K562 (cell line): Measurements from ENCODE around the gene SUSD3. TPM values are rescaled to one million over a fixed set of nuclear protein-coding genes. Genes with fewer than 3 reads are reported as not detected.

Experiments used
- ATAC-seq: fragments of 200-7000 bp; cut with Tn5 transposase; 3 replicates; pipeline ENCODE4 v1.9.1; 2020; ENCODE audit warnings: moderate library complexity
- BruUV-seq: library from RNA; stranded (reverse); fragments of 400-500 nt; replicated peaks from 2 replicates; lab custom pipeline; 2021; lab: Mats Ljungman, UMichigan
- CTCF ChIA-PET: fragments of 300-600 bp; formaldehyde crosslinking; extraction: SDS; loops from one replicate; lab custom pipeline; 2021; ENCODE audit warnings: low intra/inter-chr PET ratio; lab: Yijun Ruan, JAX
- POLR2A ChIA-PET: fragments of 300-600, 350-650 bp; sonication (Branson Sonifier 250); formaldehyde crosslinking; extraction: SDS; loops from one replicate; lab custom pipeline; 2021; ENCODE audit warnings: antibody characterized with exemption, inconsistent platforms; lab: Yijun Ruan, JAX
- DNase-seq, 4 experiments: peaks; one replicate each; pipeline versions ENCODE4 v3.0.0 to v3.0.0-alpha.2; 2011 to 2018; ENCODE audit warnings: low spot score in 3 of 4, mixed read lengths in 3 of 4; ENCODE audit errors: extremely low read depth in 1 of 4
- FAIRE-seq: peaks from 2 replicates; lab custom pipeline; 2011; peaks lifted over from hg19 to GRCh38; lab: Jason Lieb, UNC
- H2AFZ ChIP-seq: 2 replicates; pipeline ENCODE4 v1.6.0; 2011; ENCODE audit warnings: low read depth, low read length, control low read depth, inconsistent platforms
- H3K27ac ChIP-seq: fragments of 200-600 bp; 3 replicates; pipeline ENCODE4 v1.8.0; 2011; ENCODE audit warnings: low read depth, mild to moderate bottlenecking, control low read depth, inconsistent platforms, low read length, moderate library complexity, mixed read lengths; ENCODE audit errors: extremely low read depth
- H3K27me3 ChIP-seq, 2 experiments: fragments of 300-600 bp in 1 of 2; 2 replicates in 1 of 2; 3 replicates in 1 of 2; pipeline versions ENCODE4 v1.6.0 to v1.8.0; 2011; ENCODE audit warnings: inconsistent platforms in 2 of 2, low read length in 2 of 2, mild to moderate bottlenecking in 1 of 2, mixed read lengths in 1 of 2, moderate library complexity in 1 of 2; ENCODE audit not compliant: control insufficient read depth in 2 of 2, insufficient read depth in 2 of 2
- H3K36me3 ChIP-seq: fragments of 300-600 bp; 3 replicates; pipeline ENCODE4 v1.8.0; 2011; ENCODE audit warnings: mild to moderate bottlenecking, low read length, inconsistent platforms; ENCODE audit not compliant: control insufficient read depth, insufficient read depth
- H3K4me1 ChIP-seq, 2 experiments: fragments of 200-600 bp in 1 of 2; replicated peaks in 1 of 2; 2 replicates in 1 of 2; 3 replicates in 1 of 2; pipeline versions ENCODE4 v1.5.1 to v1.8.0; 2011; ENCODE audit warnings: inconsistent platforms in 2 of 2, low read length in 2 of 2, mild to moderate bottlenecking in 1 of 2, mixed read lengths in 1 of 2, moderate library complexity in 1 of 2; ENCODE audit not compliant: control insufficient read depth in 2 of 2, insufficient read depth in 2 of 2
- H3K4me2 ChIP-seq: 2 replicates; pipeline ENCODE4 v1.6.1; 2011; ENCODE audit warnings: low read length, control low read depth, inconsistent platforms, mixed read lengths; ENCODE audit not compliant: insufficient read depth
- H3K4me3 ChIP-seq: fragments of 200-600 bp; sonication (generic), shearing (Covaris generic); 2 replicates; pipeline ENCODE4 v1.5.1; 2016; ENCODE audit warnings: control low read depth, inconsistent platforms
- H3K79me2 ChIP-seq: fragments of 200-600 bp; 3 replicates; pipeline ENCODE4 v1.8.0; 2011; ENCODE audit warnings: low read length, inconsistent platforms; ENCODE audit not compliant: control insufficient read depth, insufficient read depth
- H3K9ac ChIP-seq, 2 experiments: 2 replicates each; pipeline versions ENCODE4 v1.6.0 to v1.6.1; 2011; ENCODE audit warnings: low read depth in 2 of 2, low read length in 2 of 2, control low read depth in 1 of 2, inconsistent platforms in 1 of 2, mild to moderate bottlenecking in 1 of 2, mixed read lengths in 1 of 2; ENCODE audit not compliant: insufficient read depth in 1 of 2
- H3K9me1 ChIP-seq: one replicate; pipeline ENCODE4 v1.6.0; 2011; ENCODE audit warnings: inconsistent platforms, mild to moderate bottlenecking, low read length, moderate library complexity; ENCODE audit not compliant: control insufficient read depth, insufficient read depth
- H3K9me3 ChIP-seq: replicated peaks from 2 replicates; pipeline ENCODE4 v1.5.1; 2011; ENCODE audit warnings: low read depth, low read length, inconsistent platforms; ENCODE audit not compliant: control insufficient read depth, insufficient read depth
- H4K20me1 ChIP-seq: replicated peaks from 2 replicates; pipeline ENCODE4 v1.6.1; 2011; ENCODE audit warnings: low read length, inconsistent platforms, mixed read lengths; ENCODE audit not compliant: control insufficient read depth, insufficient read depth
- CBX3 ChIP-seq, 2 experiments: IDR thresholded peaks; 1 replicate in 1 of 2; 2 replicates in 1 of 2; pipeline ENCODE4 v1.6.1; 2012; ENCODE audit warnings: inconsistent platforms in 2 of 2, low read length in 2 of 2, borderline replicate concordance in 1 of 2, control low read depth in 1 of 2
- MECOM ChIP-seq: fragments of 250-450 bp; sonication (Bioruptor Pico); IDR thresholded peaks from 2 replicates; pipeline ENCODE4 v1.8.0; 2022; ENCODE audit warnings: inconsistent platforms
- RB1 ChIP-seq: fragments of 450-650 bp; IDR thresholded peaks from 2 replicates; pipeline ENCODE4 v1.6.1; 2017; ENCODE audit warnings: low read depth, mild to moderate bottlenecking
- TCFL5 ChIP-seq: fragments of 250-450 bp; sonication (Bioruptor Pico); conservative IDR thresholded peaks from 2 replicates; pipeline ENCODE4 v1.6.1; 2021; ENCODE audit warnings: mild to moderate bottlenecking, moderate library complexity, matching md5 sums
- YY1 ChIP-seq, 3 experiments: IDR thresholded peaks; 2 replicates each; pipeline ENCODE4 v1.6.1; 2011; ENCODE audit warnings: low read length in 2 of 3, mild to moderate bottlenecking in 2 of 3, moderate library complexity in 2 of 3, borderline replicate concordance in 1 of 3, control low read depth in 1 of 3, low read depth in 1 of 3; ENCODE audit not compliant: insufficient read depth in 3 of 3, insufficient replicate concordance in 2 of 3, control insufficient read depth in 1 of 3, insufficient read length in 1 of 3; ENCODE audit errors: extremely low read depth in 1 of 3
- ZC3H8 ChIP-seq: fragments of 450-650 bp; IDR thresholded peaks from 2 replicates; pipeline ENCODE4 v1.6.1; 2017
- ZNF165 ChIP-seq: fragments of 250-450 bp; sonication (Bioruptor Pico); IDR thresholded peaks from 2 replicates; pipeline ENCODE4 v1.4.0; 2020; ENCODE audit warnings: borderline replicate concordance
- WGBS: fragments of 100-300 bp; shearing (Covaris generic); methylation state at CpG from one replicate; pipeline ENCODE4 v1.1.6; 2016; ENCODE audit warnings: low coverage, mixed read lengths; ENCODE audit not compliant: insufficient coverage; ENCODE audit errors: missing lambda C conversion rate; 5-methylcytosine and 5-hydroxymethylcytosine counted together
- in situ Hi-C: fragments of 300-500 bp; cut with MboI; formaldehyde crosslinking; loops from 4 replicates; pipeline ENCODE4 v1.15.0; 2018; ENCODE audit warnings: inconsistent platforms, mixed read lengths
- intact Hi-C: fragments of 100-400 bp; cut with micrococcal nuclease; formaldehyde crosslinking; loops from 2 replicates; pipeline ENCODE4 v1.14.2; 2022
- polyA plus RNA-seq, 8 experiments: library from polyadenylated mRNA; depleted of rRNA in 4 of 8; stranded (reverse) in 5 of 8; unstranded in 3 of 8; fragments of >200 nt; fragmentation: Nextera tagmentation in 2 of 8; fragmentation: Illumina TruSeq in 1 of 8; extraction: Ambion mirVana in 2 of 8; extraction: Trizol in 1 of 8; gene quantifications; 2 replicates each; pipeline versions ENCODE4 v1.2.1 to v1.2.3, GENCODE V29; 2011 to 2014; ENCODE audit warnings: inconsistent platforms in 1 of 8, missing spikeins in 1 of 8
- total RNA-seq, 7 experiments: library from RNA; depleted of rRNA in 6 of 7; stranded (reverse); fragments of >200 nt in 6 of 7; fragmentation: Illumina TruSeq in 2 of 7; extraction: Trizol in 2 of 7; gene quantifications; 2 replicates each; pipeline versions ENCODE4 v1.2.1 to v1.2.3, GENCODE V29; 2011 to 2021; ENCODE audit warnings: low replicate concordance in 1 of 7
- TF ChIP-seq, protein P1 (sequence below), 3 experiments: fragments of 200-800 bp in 1 of 3; sonication (Bioruptor generic) in 1 of 3; sonication (generic) in 1 of 3; formaldehyde crosslinking in 1 of 3; IDR thresholded peaks; 2 replicates each; pipeline versions ENCODE4 v1.6.1 to v1.8.0; 2016 to 2022; ENCODE audit warnings: mild to moderate bottlenecking in 2 of 3, missing compliant biosample characterization in 2 of 3, missing genetic modification characterization in 2 of 3, missing genetic modification reagents in 1 of 3

SUSD3 gene
- total and polyA plus RNA-seq, 9 of the 15 experiments (the other 6 are each of a cell fraction or from before 2014, with no cell fraction given), result 1.3 to 21.7 (median 11.4) TPM

DNA sequence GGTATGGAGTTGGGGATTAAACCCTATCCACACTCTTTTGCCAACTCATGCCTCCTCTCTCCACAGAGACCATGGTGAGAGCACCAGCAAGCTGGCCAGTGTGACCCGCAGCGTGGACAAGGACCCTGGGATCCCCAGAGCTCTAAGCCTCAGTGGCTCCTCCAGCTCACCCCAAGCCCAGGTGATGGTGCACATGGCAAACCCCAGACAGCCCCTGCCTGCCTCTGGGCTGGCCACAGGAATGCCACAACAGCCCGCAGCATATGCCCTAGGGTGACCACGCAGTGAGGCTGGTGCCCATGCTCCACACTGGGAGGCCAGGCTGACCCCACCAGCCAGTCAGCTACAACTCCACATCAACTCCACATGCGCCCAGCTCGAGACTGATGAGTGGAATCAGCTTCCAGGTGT lies 26.0 kb downstream of the SUSD3 start:
- H3K27ac ChIP-seq, result no peak overlapping the region
- H3K27me3 ChIP-seq, result no peaks in the 10 kb centered on the region
- TF ChIP-seq MECOM (no peak), RB1 (no peak), ZC3H8 (no peak), TCFL5 (CRISPR knock-in tag) (no peak)
- TF ChIP-seq, all 486 proteins: peak for 0
- H3K9me3 ChIP-seq, result no peaks in the 10 kb centered on the region
- CTCF ChIA-PET, result no interaction called here
- peaks cover 8 to 9% of the 10 kb centered on the region in 2 experiments; a peak in 4 of 5 replicates for H3K4me1 ChIP-seq
- ATAC-seq (no peak), DNase-seq (no peak), FAIRE-seq (no peak)
- POLR2A ChIA-PET, result no interaction called here
- 86% methylated on average over 6 of the region's 6 CpGs for WGBS
- H3K4me2 ChIP-seq, result no peak overlapping the region
- no peaks in the 10 kb centered on the region for H4K20me1 ChIP-seq
- peak overlapping the region in 1 of 2 experiments; percentile 18; a peak in 2 of 4 replicates for H3K9ac ChIP-seq
- in situ Hi-C loops (no loop called here), intact Hi-C loops (no loop called here)
- peaks cover 7% of the 10 kb centered on the region; the same call in 2 of the 3 replicates for H3K36me3 ChIP-seq
- H3K9me1 ChIP-seq, result no peaks in the 10 kb centered on the region
- no peak overlapping the region for H3K4me3 ChIP-seq
- no TSS peak for BruUV-seq
- H3K79me2 ChIP-seq, result no peaks in the 10 kb centered on the region
- no peak overlapping the region for H2AFZ ChIP-seq

DNA sequence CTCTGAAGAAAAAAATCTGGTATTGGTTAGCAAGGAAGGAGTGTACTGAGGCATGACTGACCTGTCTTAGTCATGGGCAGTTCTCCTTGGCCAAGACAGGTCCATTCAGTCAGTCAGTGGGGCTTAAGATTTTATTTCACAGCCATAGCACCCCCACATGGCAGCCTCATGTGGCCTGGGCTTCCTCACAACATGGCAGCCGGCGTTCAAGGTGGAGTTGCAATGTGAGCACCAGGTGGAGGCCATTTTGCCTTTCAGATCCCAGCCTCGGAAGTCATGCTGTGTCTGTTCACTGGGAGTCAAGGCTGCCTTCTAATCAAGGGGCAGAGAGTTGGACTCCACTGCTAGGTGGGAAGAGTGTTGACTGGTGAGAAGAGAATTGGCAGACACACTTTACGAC lies 27.2 kb downstream of the SUSD3 start:
- Histone ChIP-seq H4K20me1 (no peaks in the 10 kb centered on the region), H2AFZ (no peak overlapping the region), H3K36me3 (peaks cover 7% of the 10 kb centered on the region; the same call in 2 of the 3 replicates), H3K79me2 (no peaks in the 10 kb centered on the region), H3K4me2 (no peak overlapping the region), H3K27ac (no peak overlapping the region), H3K4me3 (no peak overlapping the region), H3K9me1 (no peaks in the 10 kb centered on the region), H3K27me3 (no peaks in the 10 kb centered on the region), H3K4me1 (peaks cover 8% of the 10 kb centered on the region in 2 experiments; a peak in 4 of 5 replicates), H3K9ac (no peak overlapping the region), H3K9me3 (no peaks in the 10 kb centered on the region)
- POLR2A ChIA-PET, result no interaction called here
- CTCF ChIA-PET, result no interaction called here
- in situ Hi-C loops (no loop called here), intact Hi-C loops (no loop called here)
- WGBS, result 93% methylated on average over 4 of the region's 4 CpGs
- FAIRE-seq (no peak), ATAC-seq (no peak), DNase-seq (no peak)
- no TSS peak for BruUV-seq
- 0 out of 3 replicates have a peak, but pooled peaks of 1 of the 2 experiments have one; percentile 60 for TF ChIP-seq CBX3 (IDR thresholded peaks at IDR 0.05; ENCODE audit: borderline replicate concordance in 1 of 2, low read length in 2 of 2)
- TF ChIP-seq, protein P1, sequence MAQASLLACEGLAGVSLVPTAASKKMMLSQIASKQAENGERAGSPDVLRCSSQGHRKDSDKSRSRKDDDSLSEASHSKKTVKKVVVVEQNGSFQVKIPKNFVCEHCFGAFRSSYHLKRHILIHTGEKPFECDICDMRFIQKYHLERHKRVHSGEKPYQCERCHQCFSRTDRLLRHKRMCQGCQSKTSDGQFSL (CRISPR knock-in tag; IDR thresholded peaks at IDR 0.05), result peak; percentile 62
- TF ChIP-seq, protein P1 (tag; IDR thresholded peaks at IDR 0.05), result no peak
- TF ChIP-seq YY1 (IDR thresholded peaks at IDR 0.05; ENCODE audit: borderline replicate concordance in 1 of 3, control insufficient read depth in 1 of 3, extremely low read depth in 1 of 3, insufficient read depth in 3 of 3, insufficient read length in 1 of 3, insufficient replicate concordance in 2 of 3, low read depth in 1 of 3, low read length in 2 of 3), result peak; percentile 46 to 89 (median 72)
- no peak for TF ChIP-seq ZNF165 (CRISPR knock-in tag)
